H1 (cell line): ENCODE measurements around the gene MOB2.

Source experiments
- BRCA1 ChIP-seq: IDR thresholded peaks from 2 replicates; pipeline ENCODE4 v1.6.1; 2012; ENCODE audit warnings: low read depth, low read length, improper control_type of control experiment
- CEBPB ChIP-seq: IDR thresholded peaks from 2 replicates; pipeline ENCODE4 v1.6.1; 2012; ENCODE audit warnings: low read depth, low read length
- EP300 ChIP-seq, 2 experiments: IDR thresholded peaks; 1 replicate in 1 of 2; 2 replicates in 1 of 2; pipeline ENCODE4 v1.6.1; 2011 to 2012; ENCODE audit warnings: low read depth in 2 of 2, low read length in 2 of 2, mild to moderate bottlenecking in 2 of 2, borderline replicate concordance in 1 of 2, inconsistent platforms in 1 of 2, moderate library complexity in 1 of 2
- HDAC2 ChIP-seq, 2 experiments: fragments of 300-600 bp in 1 of 2; sonication (generic) in 1 of 2; IDR thresholded peaks; 2 replicates each; pipeline ENCODE4 v1.6.1; 2011 to 2012; ENCODE audit warnings: low read depth in 2 of 2, low read length in 2 of 2, mild to moderate bottlenecking in 2 of 2, moderate library complexity in 2 of 2, borderline replicate concordance in 1 of 2, inconsistent platforms in 1 of 2
- NANOG ChIP-seq: IDR thresholded peaks from 2 replicates; pipeline ENCODE4 v1.6.1; 2011; ENCODE audit warnings: low read length, low read depth, mild to moderate bottlenecking, inconsistent platforms; ENCODE audit not compliant: insufficient read depth, poor library complexity, severe bottlenecking
- POLR2A ChIP-seq, 2 experiments: IDR thresholded peaks; 1 replicate in 1 of 2; 2 replicates in 1 of 2; pipeline ENCODE4 v1.6.1; 2011; ENCODE audit warnings: low read depth in 2 of 2, low read length in 2 of 2, mild to moderate bottlenecking in 2 of 2; ENCODE audit errors: control extremely low read depth in 1 of 2
- RAD21 ChIP-seq, 2 experiments: IDR thresholded peaks in 1 of 2; conservative IDR thresholded peaks in 1 of 2; 2 replicates each; pipeline ENCODE4 v1.6.1; 2011; ENCODE audit warnings: low read depth in 2 of 2, low read length in 2 of 2, improper control_type of control experiment in 1 of 2, inconsistent platforms in 1 of 2, mild to moderate bottlenecking in 1 of 2, moderate library complexity in 1 of 2
- TAF1 ChIP-seq: IDR thresholded peaks from 2 replicates; pipeline ENCODE4 v1.6.1; 2011; ENCODE audit warnings: mild to moderate bottlenecking, low read depth, low read length
- YY1 ChIP-seq: IDR thresholded peaks from 2 replicates; pipeline ENCODE4 v1.6.1; 2011; ENCODE audit warnings: low read depth, mild to moderate bottlenecking, low read length
- TF ChIP-seq, protein P1 (sequence below): IDR thresholded peaks from 2 replicates; pipeline ENCODE4 v1.6.1; 2012; ENCODE audit warnings: inconsistent platforms
- TF ChIP-seq, protein P2 (sequence below), 3 experiments: IDR thresholded peaks; 1 replicate in 2 of 3; 2 replicates in 1 of 3; pipeline versions ENCODE4 v1.5.1 to v1.6.1; 2011; ENCODE audit warnings: low read length in 3 of 3, mild to moderate bottlenecking in 3 of 3, inconsistent platforms in 2 of 3, low read depth in 1 of 3, moderate library complexity in 1 of 3; ENCODE audit not compliant: insufficient read depth in 1 of 3; ENCODE audit errors: control extremely low read depth in 1 of 3
- TF ChIP-seq, protein P3 (sequence below): IDR thresholded peaks from 2 replicates; pipeline ENCODE4 v1.6.1; 2012; ENCODE audit warnings: inconsistent platforms

DNA sequence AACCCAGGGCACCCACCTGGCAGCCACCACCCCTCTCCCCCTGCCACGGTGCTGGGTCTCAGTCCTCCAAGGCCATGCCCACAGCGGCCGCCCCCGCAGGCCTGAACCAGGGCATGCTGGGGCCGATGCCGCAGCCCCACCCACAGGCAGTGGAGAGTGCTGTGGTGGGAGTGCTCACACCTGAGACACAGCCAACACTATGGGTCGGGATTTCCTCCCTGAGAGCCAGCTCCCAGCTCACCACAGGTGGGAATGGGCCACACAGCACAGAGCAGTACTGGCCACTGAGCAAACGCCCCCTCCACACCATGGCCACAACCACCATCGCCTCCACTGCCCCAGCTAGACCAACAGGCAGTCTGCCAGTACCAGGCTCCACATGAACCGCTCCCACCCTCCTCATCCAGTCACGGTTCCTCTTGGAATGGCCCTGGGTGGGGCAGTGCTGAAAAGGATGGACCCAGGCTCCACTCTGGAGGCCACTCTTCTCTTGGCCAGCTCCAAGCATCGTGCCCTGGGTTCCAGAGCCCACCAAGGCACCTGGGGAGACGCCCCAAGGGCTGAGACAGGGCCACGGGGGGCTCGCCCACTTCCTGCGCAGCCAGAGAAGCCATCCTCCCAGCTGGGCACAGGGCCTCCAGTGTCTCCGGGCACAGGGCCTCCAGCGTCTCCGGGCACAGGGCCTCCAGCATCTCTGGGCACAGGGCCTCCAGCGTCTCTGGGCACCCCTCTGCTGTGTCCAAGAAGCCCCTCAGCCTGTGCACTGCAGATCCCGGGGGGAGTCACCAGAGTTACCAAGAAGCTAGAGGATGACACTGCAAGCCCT is 14.2 kb downstream of the MOB2 start:
- TF ChIP-seq, protein P1, sequence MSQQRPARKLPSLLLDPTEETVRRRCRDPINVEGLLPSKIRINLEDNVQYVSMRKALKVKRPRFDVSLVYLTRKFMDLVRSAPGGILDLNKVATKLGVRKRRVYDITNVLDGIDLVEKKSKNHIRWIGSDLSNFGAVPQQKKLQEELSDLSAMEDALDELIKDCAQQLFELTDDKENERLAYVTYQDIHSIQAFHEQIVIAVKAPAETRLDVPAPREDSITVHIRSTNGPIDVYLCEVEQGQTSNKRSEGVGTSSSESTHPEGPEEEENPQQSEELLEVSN, result no peak
- TF ChIP-seq YY1 (no peak), RAD21 (IDR thresholded peaks at IDR 0.05 in 1 of 2, conservative IDR thresholded peaks at IDR 0.05 in 1 of 2; ENCODE audit: low read depth in 2 of 2, low read length in 2 of 2) (no peak), CEBPB (no peak), POLR2A (IDR thresholded peaks at IDR 0.05; ENCODE audit: control extremely low read depth in 1 of 2, low read depth in 2 of 2, low read length in 2 of 2) (no peak), HDAC2 (IDR thresholded peaks at IDR 0.05; ENCODE audit: borderline replicate concordance in 1 of 2, low read depth in 2 of 2, low read length in 2 of 2) (no peak), EP300 (IDR thresholded peaks at IDR 0.05; ENCODE audit: borderline replicate concordance in 1 of 2, low read depth in 2 of 2, low read length in 2 of 2) (no peak), TAF1 (no peak), BRCA1 (no peak), NANOG (no peak)
- TF ChIP-seq, protein P2, sequence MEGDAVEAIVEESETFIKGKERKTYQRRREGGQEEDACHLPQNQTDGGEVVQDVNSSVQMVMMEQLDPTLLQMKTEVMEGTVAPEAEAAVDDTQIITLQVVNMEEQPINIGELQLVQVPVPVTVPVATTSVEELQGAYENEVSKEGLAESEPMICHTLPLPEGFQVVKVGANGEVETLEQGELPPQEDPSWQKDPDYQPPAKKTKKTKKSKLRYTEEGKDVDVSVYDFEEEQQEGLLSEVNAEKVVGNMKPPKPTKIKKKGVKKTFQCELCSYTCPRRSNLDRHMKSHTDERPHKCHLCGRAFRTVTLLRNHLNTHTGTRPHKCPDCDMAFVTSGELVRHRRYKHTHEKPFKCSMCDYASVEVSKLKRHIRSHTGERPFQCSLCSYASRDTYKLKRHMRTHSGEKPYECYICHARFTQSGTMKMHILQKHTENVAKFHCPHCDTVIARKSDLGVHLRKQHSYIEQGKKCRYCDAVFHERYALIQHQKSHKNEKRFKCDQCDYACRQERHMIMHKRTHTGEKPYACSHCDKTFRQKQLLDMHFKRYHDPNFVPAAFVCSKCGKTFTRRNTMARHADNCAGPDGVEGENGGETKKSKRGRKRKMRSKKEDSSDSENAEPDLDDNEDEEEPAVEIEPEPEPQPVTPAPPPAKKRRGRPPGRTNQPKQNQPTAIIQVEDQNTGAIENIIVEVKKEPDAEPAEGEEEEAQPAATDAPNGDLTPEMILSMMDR (IDR thresholded peaks at IDR 0.05; ENCODE audit: control extremely low read depth in 1 of 3, insufficient read depth in 1 of 3, low read depth in 1 of 3, low read length in 3 of 3), result no peak
- TF ChIP-seq, protein P3, sequence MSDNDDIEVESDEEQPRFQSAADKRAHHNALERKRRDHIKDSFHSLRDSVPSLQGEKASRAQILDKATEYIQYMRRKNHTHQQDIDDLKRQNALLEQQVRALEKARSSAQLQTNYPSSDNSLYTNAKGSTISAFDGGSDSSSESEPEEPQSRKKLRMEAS, result no peak
